Psoas muscle (tissue), 8 donors: ENCODE data around the gene WDR83. TPM values are rescaled to one million over a fixed set of nuclear protein-coding genes. Genes with fewer than 3 reads are reported as not detected.
"Not testable (repeated sequence)": the region's sequence is repeated elsewhere in the genome, so short reads cannot be mapped to it uniquely, and the experiment has no call there.

Experiments
- ATAC-seq, 4 donors: fragments of 200-7000 bp; cut with Tn5 transposase; one replicate each; pipeline ENCODE4 v1.9.1; 2020; ENCODE audit warnings: moderate library complexity in 3 of 4, mild to moderate bottlenecking in 2 of 4
- DNase-seq, 2 donors: peaks; one replicate each; pipeline ENCODE4 v3.0.0-alpha.2; 2020
- H3K27ac ChIP-seq: fragments of 200-600 bp; one replicate; pipeline ENCODE4 v1.8.0; 2022
- H3K27me3 ChIP-seq, 3 donors: fragments of 200-600 bp in 1 of 3; one replicate each; pipeline versions ENCODE4 v1.6.1 to v1.8.0; 2013 to 2022; ENCODE audit warnings: low read length in 2 of 3, mild to moderate bottlenecking in 2 of 3, moderate library complexity in 1 of 3; ENCODE audit not compliant: insufficient read depth in 3 of 3
- H3K36me3 ChIP-seq, 2 donors: fragments of 200-600 bp in 1 of 2; one replicate each; pipeline versions ENCODE4 v1.6.1 to v1.8.0; 2013 to 2022; ENCODE audit warnings: low read depth in 1 of 2, mild to moderate bottlenecking in 1 of 2, moderate library complexity in 1 of 2; ENCODE audit not compliant: insufficient read depth in 1 of 2
- H3K4me1 ChIP-seq: fragments of 200-600 bp; one replicate; pipeline ENCODE4 v1.8.0; 2022
- H3K4me3 ChIP-seq: fragments of 200-600 bp; one replicate; pipeline ENCODE4 v1.8.0; 2022; ENCODE audit warnings: mild to moderate bottlenecking
- H3K9me3 ChIP-seq: fragments of 200-600 bp; one replicate; pipeline ENCODE4 v1.8.0; 2022
- CTCF ChIP-seq: fragments of 200-600 bp; IDR thresholded peaks from one replicate; pipeline ENCODE4 v1.8.0; 2022; ENCODE audit warnings: antibody characterized with exemption
- WGBS, 3 donors: extraction: QIAGEN DNeasy Blood & Tissue Kit; methylation state at CpG; one replicate each; pipeline versions ENCODE4 v1.1.6 to v1.1.7; 2013; 5-methylcytosine and 5-hydroxymethylcytosine counted together
- intact Hi-C, 2 donors: fragments of 100-400 bp; cut with DNase I; formaldehyde crosslinking; loops; one replicate each; pipeline versions ENCODE4 v1.11.0 to v1.14.2; 2022
- polyA plus RNA-seq, 3 donors: library from polyadenylated mRNA; stranded (reverse); fragments of 200-250 nt; gene quantifications; one replicate each; pipeline ENCODE4 v1.2.3, GENCODE V29; 2013
- total RNA-seq, 4 donors: library from RNA; stranded (reverse); fragmentation: NEBNext Ultra II Directional in 2 of 4; extraction: Animal tissue kit (Norgen Biotek cat#: 25700) in 2 of 4; gene quantifications; one replicate each; pipeline versions ENCODE4 v1.2.1 to v1.2.4, GENCODE V29; 2021 to 2023
- donor health status: healthy with polysubstance abuse.
- donor health status: DM: no; HTN: no; CAD: no; lungs with moderate emphysema.
- donor health status: Bipolar disorder and iron deficiency.
- donor health status: healthy.
- donor health status: DM: yes; HTN: yes; CAD: no.
- donor health status: DM: no; HTN: no; CAD: no.
- donor health status: DM: no; HTN: no; CAD: no.
- donor health status: DM: yes; HTN: yes; CAD: no.

Gene WDR83
- total and polyA plus RNA-seq, 7 donors, result 1.8 to 9.1 (median 4.5) TPM

GRCh38 chr19:12706332-12706718 lies 39.7 kb downstream of the WDR83 start:
- H3K9me3 ChIP-seq, result no peaks in the 10 kb centered on the region
- no peaks in the 10 kb centered on the region for H3K4me1 ChIP-seq
- intact Hi-C loops, result no loop called here
- DNase-seq (no peak), ATAC-seq (no peak)
- no peak overlapping the region for H3K4me3 ChIP-seq
- H3K36me3 ChIP-seq, result peaks cover 13 to 100% of the 10 kb centered on the region in 2 donors
- no peak overlapping the region for H3K27ac ChIP-seq
- 90 to 92% (median 91%) methylated on average over 13 of the region's 13 CpGs for WGBS, 3 donors
- TF ChIP-seq CTCF, result no peak
- no peaks in the 10 kb centered on the region for H3K27me3 ChIP-seq

- ATAC-seq, result no peak
- Histone ChIP-seq H3K9me3 (no peaks in the 10 kb centered on the region), H3K27me3 (no peaks in the 10 kb centered on the region), H3K4me1 (no peaks in the 10 kb centered on the region), H3K36me3 (peaks cover 13 to 97% of the 10 kb centered on the region in 2 donors), H3K4me3 (no peak overlapping the region), H3K27ac (no peak overlapping the region)
- WGBS, 3 donors, result 93 to 97% (median 95%) methylated on average over 8 of the region's 8 CpGs
- intact Hi-C loops, result no loop called here
- TF ChIP-seq CTCF, result no peak
- no peak for DNase-seq
These were observed 42.0 kb downstream of the WDR83 start for GRCh38 chr19:12708641-12709040.

GRCh38 chr19:12711187-12711586 lies 44.6 kb downstream of the WDR83 start:
- Histone ChIP-seq H3K4me1 (no peaks in the 10 kb centered on the region), H3K27ac (no peak overlapping the region), H3K27me3 (no peaks in the 10 kb centered on the region), H3K36me3 (peaks cover 12 to 97% of the 10 kb centered on the region in 2 donors), H3K9me3 (no peaks in the 10 kb centered on the region), H3K4me3 (no peak overlapping the region)
- ATAC-seq (peak in 1 of 4 donors; percentile 10), DNase-seq (no peak)
- intact Hi-C loops, result loop anchor here in 1 of 2 donors (2.0 kb wide), 1 partner anchor 46 kb away; no protein-coding TSS in a partner anchor
- no peak for TF ChIP-seq CTCF
- 92 to 93% (median 92%) methylated on average over 14 to 17 of the region's 17 CpGs for WGBS, 3 donors

GRCh38 chr19:12712077-12712476 lies 45.5 kb downstream of the WDR83 start:
- intact Hi-C loops, result not testable (repeated sequence)
- peak; percentile 40 to 66 for DNase-seq

GRCh38 chr19:12713304-12713703 lies 46.7 kb downstream of the WDR83 start:
- DNase-seq, H3K9me3 ChIP-seq, H3K4me3 ChIP-seq, H3K27ac ChIP-seq, intact Hi-C loops, H3K4me1 ChIP-seq, H3K27me3 ChIP-seq, ATAC-seq: not testable (repeated sequence)
- WGBS, 3 donors, result 92 to 93% (median 92%) methylated on average over 9 of the region's 9 CpGs
- peaks cover 11 to 97% of the 10 kb centered on the region in 2 donors for H3K36me3 ChIP-seq

More at GRCh38 chr19:12712077-12712476, 45.5 kb downstream of the WDR83 start:
- H3K27ac ChIP-seq, ATAC-seq, H3K4me1 ChIP-seq, H3K4me3 ChIP-seq, H3K9me3 ChIP-seq, H3K27me3 ChIP-seq: not testable (repeated sequence)
- WGBS, 3 donors, result 36 to 49% (median 43%) methylated on average over 11 to 12 of the region's 14 CpGs
- peaks cover 11 to 97% of the 10 kb centered on the region in 2 donors for H3K36me3 ChIP-seq
- peak; percentile 37 for TF ChIP-seq CTCF
